GM18873 (cell line): ENCODE results near the gene NEURL1B.

ENCODE experiments used
- ATAC-seq: cut with Tn5 transposase; IDR thresholded peaks from one replicate; pipeline ENCODE4 v1.9.1; 2021; ENCODE audit warnings: mild to moderate bottlenecking, moderate library complexity, moderate number of reproducible peaks; ENCODE audit not compliant: unreplicated experiment, low FRiP score

Gene NEURL1B

GRCh38 chr5:172633403-172633970 is 7.6 kb upstream of the NEURL1B start:
- no peak for ATAC-seq

- no peak for ATAC-seq
Measured at GRCh38 chr5:172634106-172634899, 6.8 kb upstream of the NEURL1B start.

GRCh38 chr5:172635038-172635437 is 6.0 kb upstream of the NEURL1B start:
- no peak for ATAC-seq

GRCh38 chr5:172636279-172637050 is 4.6 kb upstream of the NEURL1B start:
- ATAC-seq: no peak

GRCh38 chr5:172637110-172637580 is 3.9 kb upstream of the NEURL1B start:
- no peak for ATAC-seq

GRCh38 chr5:172637740-172638139 is 3.3 kb upstream of the NEURL1B start:
- ATAC-seq: no peak

GRCh38 chr5:172638209-172638768 is 2.8 kb upstream of the NEURL1B start:
- no peak for ATAC-seq

GRCh38 chr5:172640139-172640538 is 924 bp upstream of the NEURL1B start:
- no peak for ATAC-seq

GRCh38 chr5:172641359-172642050 is 442 bp downstream of the NEURL1B start:
- no peak for ATAC-seq

GRCh38 chr5:172642051-172642409 is 967 bp downstream of the NEURL1B start:
- ATAC-seq: no peak

- ATAC-seq: no peak
Measured at GRCh38 chr5:172642486-172642885, 1.4 kb downstream of the NEURL1B start.

GRCh38 chr5:172642926-172643871 is 2.1 kb downstream of the NEURL1B start:
- ATAC-seq: no peak

- no peak for ATAC-seq
Measured at GRCh38 chr5:172644266-172644665, 3.2 kb downstream of the NEURL1B start.

- ATAC-seq: no peak
Measured at GRCh38 chr5:172644711-172645110, 3.6 kb downstream of the NEURL1B start.

GRCh38 chr5:172645271-172646055 is 4.4 kb downstream of the NEURL1B start:
- no peak for ATAC-seq

GRCh38 chr5:172646716-172647285 is 5.7 kb downstream of the NEURL1B start:
- ATAC-seq: no peak

- no peak for ATAC-seq
Measured at GRCh38 chr5:172647352-172648012, 6.4 kb downstream of the NEURL1B start.

- no peak for ATAC-seq
Measured at GRCh38 chr5:172648013-172648381, 6.9 kb downstream of the NEURL1B start.
